ENCODE measurements around the gene MYOM3. TPM values are rescaled to one million over a fixed set of nuclear protein-coding genes. Genes with fewer than 3 reads are reported as not detected.

MYOM3 gene
- total RNA-seq, 1 experiment from 2014 or later, result 0.05 TPM

GRCh38 chr1:24138476-24139221 is 26.7 kb upstream of the MYOM3 start:
- intact Hi-C loops (cut with micrococcal nuclease; ENCODE audit: unreplicated experiment), result no loop called here
- in situ Hi-C loops (cut with HindIII; ENCODE audit: low pct_unique_long_range_greater_than_20kb, low sequenced_read_pairs), result no loop called here
- Histone ChIP-seq H3K27ac (ENCODE audit: low read length) (no peak overlapping the region), H3K4me3 (ENCODE audit: low read depth in 2 of 2, low read length in 2 of 2) (no peak overlapping the region), H3K9me3 (ENCODE audit: control insufficient read depth, insufficient read depth, low read depth, low read length) (no peaks in the 10 kb centered on the region), H3K4me1 (ENCODE audit: control insufficient read depth, insufficient read depth, low read length) (peaks cover 4% of the 10 kb centered on the region; the same call in 1 of the 2 replicates), H3K36me3 (ENCODE audit: control insufficient read depth, insufficient read depth, low read length) (no peaks in the 10 kb centered on the region), H3K27me3 (ENCODE audit: control insufficient read depth, insufficient read depth, low read length) (no peaks in the 10 kb centered on the region)
- no peak for TF ChIP-seq REST (IDR thresholded peaks at IDR 0.05; ENCODE audit: insufficient read depth in 1 of 2, low read depth in 2 of 2, low read length in 1 of 2)
- no peak for TF ChIP-seq POLR2AphosphoS5 (IDR thresholded peaks at IDR 0.05; ENCODE audit: low read depth, low read length)
- ChIA-PET POLR2A (no interaction called here), CTCF (interaction anchor here (0.8 kb wide), 1 partner anchor 46 kb away, joined by 3 read pairs; no protein-coding TSS in a partner anchor)
- no TSS peak for BruUV-seq (replicated peaks)
- DNase-seq (ENCODE audit: low read depth, low spot score), result no peak
- ATAC-seq, result no peak

GRCh38 chr1:24136956-24137539 is 25.1 kb upstream of the MYOM3 start:
- CTCF ChIA-PET, result interaction anchor here (0.6 kb wide), 1 partner anchor 67 kb away, joined by 3 read pairs; no protein-coding TSS in a partner anchor

More at GRCh38 chr1:24136956-24137539, 25.1 kb upstream of the MYOM3 start:
- H3K36me3 ChIP-seq (ENCODE audit: control insufficient read depth, insufficient read depth, low read length), result no peaks in the 10 kb centered on the region
- DNase-seq (ENCODE audit: low read depth, low spot score) (no peak), ATAC-seq (no peak)
- in situ Hi-C loops (cut with HindIII; ENCODE audit: low pct_unique_long_range_greater_than_20kb, low sequenced_read_pairs) (no loop called here), intact Hi-C loops (cut with micrococcal nuclease; ENCODE audit: unreplicated experiment) (no loop called here)
- no peak overlapping the region for H3K27ac ChIP-seq (ENCODE audit: low read length)
- no peaks in the 10 kb centered on the region for H3K9me3 ChIP-seq (ENCODE audit: control insufficient read depth, insufficient read depth, low read depth, low read length)
- H3K4me3 ChIP-seq (ENCODE audit: low read depth in 2 of 2, low read length in 2 of 2), result no peak overlapping the region
- POLR2A ChIA-PET, result no interaction called here
- no peaks in the 10 kb centered on the region for H3K4me1 ChIP-seq (ENCODE audit: control insufficient read depth, insufficient read depth, low read length)
- no peaks in the 10 kb centered on the region for H3K27me3 ChIP-seq (ENCODE audit: control insufficient read depth, insufficient read depth, low read length)
- TF ChIP-seq TCF7L2 (IDR thresholded peaks at IDR 0.05; ENCODE audit: low read depth, low read length) (no peak), CTCF (IDR thresholded peaks at IDR 0.05) (no peak), POLR2AphosphoS5 (IDR thresholded peaks at IDR 0.05; ENCODE audit: low read depth, low read length) (no peak), SIN3A (IDR thresholded peaks at IDR 0.05; ENCODE audit: borderline replicate concordance, insufficient read depth, low read depth, low read length) (no peak), REST (IDR thresholded peaks at IDR 0.05; ENCODE audit: insufficient read depth in 1 of 2, low read depth in 2 of 2, low read length in 1 of 2) (no peak)
- no TSS peak for BruUV-seq (replicated peaks)
